ENCODE results near the gene SPN.
"Not testable (repeated sequence)": the region's sequence is repeated elsewhere in the genome, so short reads cannot be mapped to it uniquely, and the experiment has no call there.

SPN gene

GRCh38 chr16:29651774-29652349, 11.2 kb upstream of the SPN start:
- no peaks in the 10 kb centered on the region for H3K79me2 ChIP-seq (ENCODE audit: insufficient read depth, low read depth)
- TF ChIP-seq CTCF (conservative IDR thresholded peaks at IDR 0.05; ENCODE audit: low read depth, low read length), result no peak
- H3K4me1 ChIP-seq (ENCODE audit: low read depth, poor library complexity, severe bottlenecking), result no peaks in the 10 kb centered on the region
- no peak overlapping the region for H3K27ac ChIP-seq
- H4K20me1 ChIP-seq (ENCODE audit: insufficient read depth), result no peaks in the 10 kb centered on the region
- H3K9ac ChIP-seq, result no peak overlapping the region
- H3K4me2 ChIP-seq, result no peak overlapping the region
- H3K36me3 ChIP-seq (ENCODE audit: insufficient read depth), result no peaks in the 10 kb centered on the region
- no peak overlapping the region for H3K4me3 ChIP-seq (IDR thresholded peaks at IDR 0.05; ENCODE audit: insufficient read depth, low read depth, low read length)
- no peaks in the 10 kb centered on the region for H3K27me3 ChIP-seq (ENCODE audit: insufficient read depth, low read depth)
- H2AFZ ChIP-seq (ENCODE audit: low read depth), result no peak overlapping the region

GRCh38 chr16:29653471-29653870, 9.6 kb upstream of the SPN start:
- Histone ChIP-seq H3K36me3 (ENCODE audit: insufficient read depth) (no peaks in the 10 kb centered on the region), H2AFZ (ENCODE audit: low read depth) (no peak overlapping the region), H3K9ac (no peak overlapping the region), H3K4me1 (ENCODE audit: low read depth, poor library complexity, severe bottlenecking) (no peaks in the 10 kb centered on the region), H3K79me2 (ENCODE audit: insufficient read depth, low read depth) (no peaks in the 10 kb centered on the region), H3K4me2 (no peak overlapping the region), H3K27me3 (ENCODE audit: insufficient read depth, low read depth) (no peaks in the 10 kb centered on the region), H3K4me3 (IDR thresholded peaks at IDR 0.05; ENCODE audit: insufficient read depth, low read depth, low read length) (no peak overlapping the region), H3K27ac (no peak overlapping the region), H4K20me1 (ENCODE audit: insufficient read depth) (no peaks in the 10 kb centered on the region)
- no peak for TF ChIP-seq CTCF (conservative IDR thresholded peaks at IDR 0.05; ENCODE audit: low read depth, low read length)

GRCh38 chr16:29653890-29654289, 9.2 kb upstream of the SPN start:
- H3K4me2 ChIP-seq; H3K4me1 ChIP-seq (ENCODE audit: low read depth, poor library complexity, severe bottlenecking); H3K4me3 ChIP-seq (IDR thresholded peaks at IDR 0.05; ENCODE audit: insufficient read depth, low read depth, low read length); H3K36me3 ChIP-seq (ENCODE audit: insufficient read depth); H2AFZ ChIP-seq (ENCODE audit: low read depth); H3K79me2 ChIP-seq (ENCODE audit: insufficient read depth, low read depth); H4K20me1 ChIP-seq (ENCODE audit: insufficient read depth); H3K9ac ChIP-seq; H3K27ac ChIP-seq; H3K27me3 ChIP-seq (ENCODE audit: insufficient read depth, low read depth): not testable (repeated sequence)

- Histone ChIP-seq H3K27me3 (ENCODE audit: insufficient read depth, low read depth) (no peaks in the 10 kb centered on the region), H3K36me3 (ENCODE audit: insufficient read depth) (no peaks in the 10 kb centered on the region), H4K20me1 (ENCODE audit: insufficient read depth) (no peaks in the 10 kb centered on the region), H3K4me1 (ENCODE audit: low read depth, poor library complexity, severe bottlenecking) (peaks cover 4% of the 10 kb centered on the region), H3K27ac (no peak overlapping the region), H3K9ac (no peak overlapping the region), H2AFZ (ENCODE audit: low read depth) (no peak overlapping the region), H3K4me2 (no peak overlapping the region), H3K4me3 (IDR thresholded peaks at IDR 0.05; ENCODE audit: insufficient read depth, low read depth, low read length) (no peak overlapping the region), H3K79me2 (ENCODE audit: insufficient read depth, low read depth) (no peaks in the 10 kb centered on the region)
- no peak for TF ChIP-seq CTCF (conservative IDR thresholded peaks at IDR 0.05; ENCODE audit: low read depth, low read length)
Measured at GRCh38 chr16:29656688-29657523, 6.1 kb upstream of the SPN start.

- H3K27ac ChIP-seq, result no peak overlapping the region
- H3K79me2 ChIP-seq (ENCODE audit: insufficient read depth, low read depth), result no peaks in the 10 kb centered on the region
- H4K20me1 ChIP-seq (ENCODE audit: insufficient read depth), result no peaks in the 10 kb centered on the region
- H3K36me3 ChIP-seq (ENCODE audit: insufficient read depth), result no peaks in the 10 kb centered on the region
- no peak overlapping the region for H3K9ac ChIP-seq
- H3K4me1 ChIP-seq (ENCODE audit: low read depth, poor library complexity, severe bottlenecking), result peaks cover 9% of the 10 kb centered on the region
- no peak overlapping the region for H3K4me3 ChIP-seq (IDR thresholded peaks at IDR 0.05; ENCODE audit: insufficient read depth, low read depth, low read length)
- H3K4me2 ChIP-seq, result no peak overlapping the region
- H3K27me3 ChIP-seq (ENCODE audit: insufficient read depth, low read depth), result no peaks in the 10 kb centered on the region
- H2AFZ ChIP-seq (ENCODE audit: low read depth), result no peak overlapping the region
- TF ChIP-seq CTCF (conservative IDR thresholded peaks at IDR 0.05; ENCODE audit: low read depth, low read length), result no peak
Measured at GRCh38 chr16:29658705-29659104, 4.3 kb upstream of the SPN start.

Measured in KMS-11 (cell line).